Activated CD8-positive, alpha-beta memory T cell treated with anti-CD3 and anti-CD28 coated beads, Interleukin-2, amount 10 ng/mL, durations not matched to agents 7 days and 5 days (primary cell): ENCODE measurements around the gene SLC10A2. TPM values are rescaled to one million over a fixed set of nuclear protein-coding genes. Genes with fewer than 3 reads are reported as not detected.

Experiments used
- ATAC-seq: fragments of 150-1000 bp; cut with Tn5 transposase; one replicate; pipeline ENCODE4 v1.10.0; 2021; ENCODE audit warnings: moderate library complexity
- CTCF ChIA-PET: fragments of 350-600 bp; sonication (Branson Sonifier 250); formaldehyde crosslinking; loops from one replicate; lab custom pipeline; 2021; ENCODE audit warnings: antibody characterized with exemption; lab: Charles Lee
- DNase-seq: peaks from one replicate; pipeline ENCODE4 v3.0.0-alpha.2; 2020
- H3K27ac Mint-ChIP-seq: one replicate; pipeline ENCODE4 v1.8.0; 2021; ENCODE audit warnings: mild to moderate bottlenecking, mixed read lengths
- H3K27me3 Mint-ChIP-seq: one replicate; pipeline ENCODE4 v1.8.0; 2021; ENCODE audit warnings: mixed read lengths
- H3K36me3 Mint-ChIP-seq: one replicate; pipeline ENCODE4 v1.8.0; 2021; ENCODE audit warnings: mild to moderate bottlenecking, mixed read lengths
- H3K4me1 Mint-ChIP-seq: one replicate; pipeline ENCODE4 v1.8.0; 2021; ENCODE audit warnings: mixed read lengths
- H3K4me3 Mint-ChIP-seq: one replicate; pipeline ENCODE4 v1.8.0; 2021; ENCODE audit warnings: mild to moderate bottlenecking, moderate library complexity, mixed read lengths
- H3K9me3 Mint-ChIP-seq: one replicate; pipeline ENCODE4 v1.8.0; 2022; ENCODE audit warnings: low read depth, mixed read lengths
- total RNA-seq, 2 experiments: library from RNA; stranded (reverse); gene quantifications; one replicate each; pipeline ENCODE4 v1.2.3, GENCODE V29; 2021

SLC10A2 gene
- total RNA-seq, 2 experiments from 2014 or later, result not detected

GRCh38 chr13:103078158-103078557, 11.9 kb upstream of the SLC10A2 start:
- Mint-ChIP-seq H3K27ac (no peak overlapping the region), H3K36me3 (no peaks in the 10 kb centered on the region), H3K4me1 (no peaks in the 10 kb centered on the region), H3K4me3 (no peak overlapping the region), H3K9me3 (no peaks in the 10 kb centered on the region), H3K27me3 (no peaks in the 10 kb centered on the region)
- CTCF ChIA-PET, result no interaction called here
- ATAC-seq, result no peak
- no peak for DNase-seq

- CTCF ChIA-PET, result no interaction called here
- H3K27me3 Mint-ChIP-seq, result no peaks in the 10 kb centered on the region
- H3K36me3 Mint-ChIP-seq, result no peaks in the 10 kb centered on the region
- no peak overlapping the region for H3K4me3 Mint-ChIP-seq
- no peaks in the 10 kb centered on the region for H3K4me1 Mint-ChIP-seq
- no peak overlapping the region for H3K27ac Mint-ChIP-seq
- ATAC-seq, result no peak
- DNase-seq, result no peak
- no peaks in the 10 kb centered on the region for H3K9me3 Mint-ChIP-seq
Observed at GRCh38 chr13:103068836-103069235, 2.6 kb upstream of the SLC10A2 start.

GRCh38 chr13:103067751-103068555, 1.7 kb upstream of the SLC10A2 start:
- CTCF ChIA-PET, result no interaction called here
- ATAC-seq, result no peak
- no peaks in the 10 kb centered on the region for H3K9me3 Mint-ChIP-seq

GRCh38 chr13:103066781-103067345, 646 bp upstream of the SLC10A2 start:
- H3K27me3 Mint-ChIP-seq, result no peaks in the 10 kb centered on the region
- CTCF ChIA-PET, result no interaction called here
- H3K4me3 Mint-ChIP-seq, result no peak overlapping the region
- H3K4me1 Mint-ChIP-seq, result no peaks in the 10 kb centered on the region
- no peaks in the 10 kb centered on the region for H3K9me3 Mint-ChIP-seq
- ATAC-seq (no peak), DNase-seq (no peak)
- no peaks in the 10 kb centered on the region for H3K36me3 Mint-ChIP-seq
- no peak overlapping the region for H3K27ac Mint-ChIP-seq

More at GRCh38 chr13:103067751-103068555, 1.7 kb upstream of the SLC10A2 start:
- Mint-ChIP-seq H3K36me3 (no peaks in the 10 kb centered on the region), H3K4me3 (no peak overlapping the region), H3K27ac (no peak overlapping the region), H3K27me3 (no peaks in the 10 kb centered on the region), H3K4me1 (no peaks in the 10 kb centered on the region)
- DNase-seq, result no peak

- Mint-ChIP-seq H3K9me3 (peaks cover 3% of the 10 kb centered on the region), H3K27me3 (no peaks in the 10 kb centered on the region), H3K27ac (no peak overlapping the region), H3K4me3 (no peak overlapping the region), H3K4me1 (no peaks in the 10 kb centered on the region), H3K36me3 (no peaks in the 10 kb centered on the region)
- no peak for ATAC-seq
- CTCF ChIA-PET, result no interaction called here
- DNase-seq, result no peak
Observed at GRCh38 chr13:103063376-103063775, 2.8 kb downstream of the SLC10A2 start.

GRCh38 chr13:103062079-103062478, 4.1 kb downstream of the SLC10A2 start:
- no peaks in the 10 kb centered on the region for H3K4me1 Mint-ChIP-seq
- CTCF ChIA-PET, result no interaction called here
- DNase-seq (no peak), ATAC-seq (no peak)
- peaks cover 3% of the 10 kb centered on the region for H3K9me3 Mint-ChIP-seq
- H3K4me3 Mint-ChIP-seq, result no peak overlapping the region
- H3K36me3 Mint-ChIP-seq, result no peaks in the 10 kb centered on the region
- no peak overlapping the region for H3K27ac Mint-ChIP-seq
- no peaks in the 10 kb centered on the region for H3K27me3 Mint-ChIP-seq

- Mint-ChIP-seq H3K36me3 (no peaks in the 10 kb centered on the region), H3K4me3 (no peak overlapping the region), H3K27ac (no peak overlapping the region), H3K4me1 (no peaks in the 10 kb centered on the region), H3K27me3 (no peaks in the 10 kb centered on the region), H3K9me3 (peaks cover 6% of the 10 kb centered on the region)
- DNase-seq (no peak), ATAC-seq (no peak)
- CTCF ChIA-PET, result no interaction called here
Observed at GRCh38 chr13:103056008-103056407, 10.2 kb downstream of the SLC10A2 start.

- Mint-ChIP-seq H3K27me3 (no peaks in the 10 kb centered on the region), H3K27ac (no peak overlapping the region), H3K36me3 (no peaks in the 10 kb centered on the region), H3K9me3 (peaks cover 6% of the 10 kb centered on the region), H3K4me3 (no peak overlapping the region), H3K4me1 (no peaks in the 10 kb centered on the region)
- DNase-seq (no peak), ATAC-seq (no peak)
- CTCF ChIA-PET, result no interaction called here
Observed at GRCh38 chr13:103055166-103055565, 11.1 kb downstream of the SLC10A2 start.

- H3K9me3 Mint-ChIP-seq, result no peaks in the 10 kb centered on the region
- no peak overlapping the region for H3K4me3 Mint-ChIP-seq
- H3K36me3 Mint-ChIP-seq, result no peaks in the 10 kb centered on the region
- ATAC-seq, result no peak
- no peak for DNase-seq
- no peak overlapping the region for H3K27ac Mint-ChIP-seq
- CTCF ChIA-PET, result no interaction called here
- no peaks in the 10 kb centered on the region for H3K4me1 Mint-ChIP-seq
- no peaks in the 10 kb centered on the region for H3K27me3 Mint-ChIP-seq
Observed at GRCh38 chr13:103046676-103047075, 19.5 kb downstream of the SLC10A2 start.

GRCh38 chr13:103044056-103044455, 22.2 kb downstream of the SLC10A2 start:
- no peak for DNase-seq
- CTCF ChIA-PET, result no interaction called here
- Mint-ChIP-seq H3K36me3 (no peaks in the 10 kb centered on the region), H3K9me3 (no peaks in the 10 kb centered on the region), H3K27ac (no peak overlapping the region), H3K27me3 (no peaks in the 10 kb centered on the region), H3K4me1 (no peaks in the 10 kb centered on the region), H3K4me3 (no peak overlapping the region)
- ATAC-seq, result no peak

GRCh38 chr13:103040006-103040405, 26.2 kb downstream of the SLC10A2 start:
- DNase-seq, result no peak
- Mint-ChIP-seq H3K36me3 (no peaks in the 10 kb centered on the region), H3K27me3 (no peaks in the 10 kb centered on the region), H3K4me1 (no peaks in the 10 kb centered on the region), H3K9me3 (no peaks in the 10 kb centered on the region), H3K27ac (no peak overlapping the region), H3K4me3 (no peak overlapping the region)
- CTCF ChIA-PET, result no interaction called here
- no peak for ATAC-seq

GRCh38 chr13:103039183-103039582, 27.0 kb downstream of the SLC10A2 start:
- H3K9me3 Mint-ChIP-seq, result no peaks in the 10 kb centered on the region
- CTCF ChIA-PET, result no interaction called here
- no peaks in the 10 kb centered on the region for H3K36me3 Mint-ChIP-seq
- H3K27ac Mint-ChIP-seq, result no peak overlapping the region
- no peaks in the 10 kb centered on the region for H3K27me3 Mint-ChIP-seq
- DNase-seq, result no peak
- H3K4me3 Mint-ChIP-seq, result no peak overlapping the region
- no peaks in the 10 kb centered on the region for H3K4me1 Mint-ChIP-seq
- no peak for ATAC-seq

- no peak overlapping the region for H3K4me3 Mint-ChIP-seq
- no peaks in the 10 kb centered on the region for H3K9me3 Mint-ChIP-seq
- CTCF ChIA-PET, result no interaction called here
- no peak overlapping the region for H3K27ac Mint-ChIP-seq
- no peaks in the 10 kb centered on the region for H3K4me1 Mint-ChIP-seq
- no peaks in the 10 kb centered on the region for H3K36me3 Mint-ChIP-seq
- DNase-seq (no peak), ATAC-seq (no peak)
- H3K27me3 Mint-ChIP-seq, result no peaks in the 10 kb centered on the region
Observed at GRCh38 chr13:103036268-103036667, 29.9 kb downstream of the SLC10A2 start.

- no peak overlapping the region for H3K4me3 Mint-ChIP-seq
- H3K36me3 Mint-ChIP-seq, result no peaks in the 10 kb centered on the region
- ATAC-seq (no peak), DNase-seq (no peak)
- no peaks in the 10 kb centered on the region for H3K27me3 Mint-ChIP-seq
- no peaks in the 10 kb centered on the region for H3K9me3 Mint-ChIP-seq
- CTCF ChIA-PET, result no interaction called here
- H3K4me1 Mint-ChIP-seq, result no peaks in the 10 kb centered on the region
- no peak overlapping the region for H3K27ac Mint-ChIP-seq
Observed at GRCh38 chr13:103033999-103034398, 32.2 kb downstream of the SLC10A2 start.
